SH-SY5Y (cell line): ENCODE measurements around the gene ICOS.

Experiments used
- GATA2 ChIP-seq: IDR thresholded peaks from 2 replicates; pipeline ENCODE4 v1.6.1; 2011; ENCODE audit warnings: mild to moderate bottlenecking, low read depth, low read length
- GATA3 ChIP-seq: IDR thresholded peaks from 2 replicates; pipeline ENCODE4 v1.6.1; 2011; ENCODE audit warnings: low read depth, mild to moderate bottlenecking, low read length, moderate library complexity

DNA sequence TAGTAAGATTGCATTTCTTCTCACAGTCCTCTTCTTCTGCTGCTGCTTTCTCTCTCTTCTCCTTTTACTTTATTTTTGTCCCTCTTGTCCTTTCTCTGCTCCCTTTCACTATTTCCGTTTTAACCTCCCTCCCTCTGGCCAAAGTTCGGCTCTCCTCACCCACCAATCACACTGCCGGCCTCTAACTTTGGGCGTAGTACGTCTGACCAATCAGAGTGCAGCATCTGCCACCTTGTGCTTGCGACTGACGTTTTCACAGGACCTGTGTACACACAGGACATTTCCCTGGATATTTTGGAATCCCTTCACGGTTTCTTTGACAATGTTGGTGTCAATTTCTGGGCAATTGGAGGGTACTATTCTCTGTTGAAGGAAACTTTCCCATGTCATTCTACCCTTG is 22.6 kb upstream of the ICOS start:
- TF ChIP-seq GATA2 (no peak), GATA3 (no peak)
